Skeletal muscle satellite cell (primary cell): ENCODE data around the gene COL8A1.

Source experiments
- H3K27me3 ChIP-seq: 2 replicates; pipeline ENCODE4 v1.7.0; 2013; ENCODE audit warnings: low read length; ENCODE audit not compliant: control insufficient read depth, insufficient read depth
- H3K36me3 ChIP-seq: 2 replicates; pipeline ENCODE4 v1.7.0; 2013; ENCODE audit warnings: mild to moderate bottlenecking, control low read depth, low read length; ENCODE audit not compliant: insufficient read depth
- H3K4me1 ChIP-seq: 2 replicates; pipeline ENCODE4 v1.7.0; 2013; ENCODE audit warnings: low read length; ENCODE audit not compliant: control insufficient read depth, insufficient read depth
- H3K4me2 ChIP-seq: 2 replicates; pipeline ENCODE4 v1.7.0; 2013; ENCODE audit warnings: mild to moderate bottlenecking, low read length
- H3K4me3 ChIP-seq: 2 replicates; pipeline ENCODE4 v1.7.0; 2013; ENCODE audit warnings: low read length
- H3K9ac ChIP-seq: 2 replicates; pipeline ENCODE4 v1.7.0; 2013; ENCODE audit warnings: mild to moderate bottlenecking, low read depth, low read length, moderate library complexity
- H3K9me3 ChIP-seq: replicated peaks from 2 replicates; pipeline ENCODE4 v1.7.0; 2013; ENCODE audit warnings: mild to moderate bottlenecking, control low read depth, low read length

The COL8A1 gene

GRCh38 chr3:99762901-99763300 is 124.5 kb downstream of the COL8A1 start:
- Histone ChIP-seq H3K4me1 (peaks cover 49% of the 10 kb centered on the region), H3K4me2 (no peak overlapping the region)

GRCh38 chr3:99764377-99764776 is 126.0 kb downstream of the COL8A1 start:
- Histone ChIP-seq H3K9me3 (no peaks in the 10 kb centered on the region), H3K4me3 (no peak overlapping the region), H3K4me1 (peaks cover 56% of the 10 kb centered on the region), H3K4me2 (no peak overlapping the region), H3K36me3 (peaks cover 32% of the 10 kb centered on the region), H3K27me3 (no peaks in the 10 kb centered on the region), H3K9ac (no peak overlapping the region)

More at GRCh38 chr3:99762901-99763300, 124.5 kb downstream of the COL8A1 start:
- H3K9me3 ChIP-seq, result no peaks in the 10 kb centered on the region
- peaks cover 31% of the 10 kb centered on the region for H3K36me3 ChIP-seq
- H3K4me3 ChIP-seq, result no peak overlapping the region
- no peaks in the 10 kb centered on the region for H3K27me3 ChIP-seq
- no peak overlapping the region for H3K9ac ChIP-seq

DNA sequence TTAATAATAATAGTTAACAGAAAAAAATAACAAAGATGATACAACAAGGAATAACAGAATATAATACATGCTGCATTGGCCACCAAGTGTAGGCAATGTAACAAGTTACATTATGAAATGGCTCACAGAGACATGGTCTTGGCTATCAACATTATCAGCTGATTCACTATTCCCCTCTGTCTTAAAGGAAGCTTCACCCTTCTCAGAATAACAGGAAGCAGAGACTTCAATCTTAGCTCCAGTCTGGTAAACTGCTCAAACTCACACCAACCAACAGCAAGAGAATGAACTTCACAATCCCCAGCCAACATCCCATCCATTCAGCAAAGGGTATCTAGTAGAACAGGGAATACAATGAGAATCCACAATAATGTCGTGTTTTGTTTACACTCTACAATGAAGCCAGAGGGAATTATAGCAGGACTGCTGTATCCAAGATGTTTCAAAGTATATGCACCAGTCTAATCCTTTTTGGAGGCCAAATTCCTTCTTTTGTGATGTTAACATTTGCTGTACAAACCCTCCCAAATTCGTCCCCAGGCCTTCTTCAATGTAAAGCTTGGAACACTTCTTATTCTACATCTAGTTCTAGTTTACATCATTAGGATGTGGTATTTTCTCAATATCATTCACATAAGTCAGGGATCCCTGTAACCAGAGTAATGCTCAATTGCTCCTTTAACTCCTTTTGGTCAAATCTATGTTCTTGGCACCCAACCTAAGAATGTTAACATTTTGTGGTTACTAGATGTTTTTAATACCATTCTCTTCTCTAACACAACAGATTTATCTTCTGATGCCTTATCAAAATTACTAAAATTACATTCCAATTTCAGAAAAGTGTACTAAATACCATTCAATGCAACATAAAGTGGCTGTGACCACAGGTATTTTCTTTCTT is 126.9 kb downstream of the COL8A1 start:
- Histone ChIP-seq H3K9ac (no peak overlapping the region), H3K9me3 (no peaks in the 10 kb centered on the region), H3K27me3 (no peaks in the 10 kb centered on the region), H3K4me1 (peaks cover 49% of the 10 kb centered on the region), H3K4me2 (no peak overlapping the region), H3K36me3 (peaks cover 32% of the 10 kb centered on the region), H3K4me3 (no peak overlapping the region)

- Histone ChIP-seq H3K4me2 (no peak overlapping the region), H3K9ac (no peak overlapping the region), H3K4me3 (no peak overlapping the region), H3K4me1 (peaks cover 40% of the 10 kb centered on the region), H3K9me3 (no peaks in the 10 kb centered on the region), H3K36me3 (peaks cover 37% of the 10 kb centered on the region), H3K27me3 (no peaks in the 10 kb centered on the region)
These were observed 128.9 kb downstream of the COL8A1 start for GRCh38 chr3:99767291-99767690.

DNA sequence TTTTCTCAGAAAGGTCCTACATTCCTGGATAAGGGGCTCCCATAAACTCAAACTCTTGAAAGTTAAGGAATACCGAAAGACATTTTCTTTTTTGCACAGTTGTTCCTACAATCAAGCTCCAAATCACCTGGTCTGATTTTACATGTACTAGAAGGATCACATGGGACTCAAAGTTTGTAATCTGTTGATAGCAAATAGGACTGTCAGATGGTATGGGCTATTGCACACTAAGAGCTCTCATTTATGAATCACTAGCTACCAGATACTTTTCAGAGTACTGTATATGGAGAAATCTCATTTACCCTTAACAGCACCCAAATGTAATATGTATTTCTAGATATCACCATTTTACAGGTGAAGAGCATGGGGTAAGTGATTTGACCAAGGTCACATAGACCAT is 129.7 kb downstream of the COL8A1 start:
- H3K4me3 ChIP-seq, result no peak overlapping the region
- H3K9me3 ChIP-seq, result no peaks in the 10 kb centered on the region
- no peaks in the 10 kb centered on the region for H3K27me3 ChIP-seq
- no peak overlapping the region for H3K4me2 ChIP-seq
- no peak overlapping the region for H3K9ac ChIP-seq
- peaks cover 31% of the 10 kb centered on the region for H3K36me3 ChIP-seq
- H3K4me1 ChIP-seq, result peaks cover 40% of the 10 kb centered on the region

- no peaks in the 10 kb centered on the region for H3K9me3 ChIP-seq
- H3K4me2 ChIP-seq, result no peak overlapping the region
- H3K9ac ChIP-seq, result no peak overlapping the region
- peaks cover 40% of the 10 kb centered on the region for H3K4me1 ChIP-seq
- H3K36me3 ChIP-seq, result peaks cover 23% of the 10 kb centered on the region
- H3K4me3 ChIP-seq, result no peak overlapping the region
- H3K27me3 ChIP-seq, result no peaks in the 10 kb centered on the region
These were observed 130.6 kb downstream of the COL8A1 start for GRCh38 chr3:99768808-99769501.

DNA sequence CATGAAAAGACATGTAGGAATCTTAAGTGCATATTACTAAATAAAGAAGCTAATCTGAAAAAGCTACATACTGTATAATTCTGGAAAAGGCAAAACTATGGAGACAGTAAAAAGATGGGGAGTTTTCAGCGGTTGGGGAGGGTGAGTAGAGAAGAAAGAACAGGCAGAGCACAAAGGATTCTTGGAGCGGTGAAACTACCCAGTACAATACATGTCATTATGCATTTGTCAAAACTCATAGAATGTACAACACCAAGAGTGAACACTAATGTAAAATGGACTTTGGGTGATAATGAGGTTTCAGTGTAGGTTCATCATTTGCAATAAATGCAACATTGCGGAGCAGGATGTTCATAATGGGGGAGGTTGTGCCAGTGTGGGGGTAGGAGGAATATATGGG is 133.8 kb downstream of the COL8A1 start:
- Histone ChIP-seq H3K4me1 (peaks cover 49% of the 10 kb centered on the region), H3K9me3 (no peaks in the 10 kb centered on the region), H3K9ac (no peak overlapping the region), H3K36me3 (peaks cover 36% of the 10 kb centered on the region), H3K4me2 (no peak overlapping the region), H3K4me3 (no peak overlapping the region), H3K27me3 (no peaks in the 10 kb centered on the region)

- no peak overlapping the region for H3K4me2 ChIP-seq
- peaks cover 49% of the 10 kb centered on the region for H3K4me1 ChIP-seq
- H3K4me3 ChIP-seq, result no peak overlapping the region
- H3K9me3 ChIP-seq, result no peaks in the 10 kb centered on the region
- no peak overlapping the region for H3K9ac ChIP-seq
- peaks cover 34% of the 10 kb centered on the region for H3K36me3 ChIP-seq
- no peaks in the 10 kb centered on the region for H3K27me3 ChIP-seq
These were observed 134.3 kb downstream of the COL8A1 start for GRCh38 chr3:99772671-99773070.

DNA sequence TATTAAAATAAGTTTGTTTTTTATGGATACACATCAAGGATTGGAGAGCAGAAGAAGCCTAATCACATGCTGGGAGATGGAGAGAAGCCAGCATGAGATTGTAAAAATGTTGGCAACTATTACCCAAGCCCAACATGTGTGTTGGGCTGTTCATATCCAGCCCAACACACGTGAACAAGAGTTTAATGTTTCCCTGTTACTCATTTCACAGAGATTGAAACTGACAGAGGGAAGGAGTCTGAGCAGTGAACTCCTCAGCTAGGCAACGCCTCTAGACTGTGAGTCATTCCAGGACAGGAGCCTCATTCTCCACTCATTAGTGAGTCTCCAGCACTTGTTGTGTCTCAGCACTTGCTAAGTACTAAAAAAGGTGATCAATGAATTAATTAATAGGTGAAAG is 136.1 kb downstream of the COL8A1 start:
- no peaks in the 10 kb centered on the region for H3K9me3 ChIP-seq
- H3K36me3 ChIP-seq, result peaks cover 21% of the 10 kb centered on the region
- peaks cover 39% of the 10 kb centered on the region for H3K4me1 ChIP-seq
- H3K4me2 ChIP-seq, result no peak overlapping the region
- H3K27me3 ChIP-seq, result no peaks in the 10 kb centered on the region
- no peak overlapping the region for H3K4me3 ChIP-seq
- H3K9ac ChIP-seq, result no peak overlapping the region

GRCh38 chr3:99776516-99777209 is 138.3 kb downstream of the COL8A1 start:
- no peaks in the 10 kb centered on the region for H3K27me3 ChIP-seq
- peaks cover 29% of the 10 kb centered on the region for H3K36me3 ChIP-seq
- no peak overlapping the region for H3K4me2 ChIP-seq
- H3K4me1 ChIP-seq, result peaks cover 56% of the 10 kb centered on the region
- H3K9ac ChIP-seq, result no peak overlapping the region
- no peak overlapping the region for H3K4me3 ChIP-seq
- H3K9me3 ChIP-seq, result no peaks in the 10 kb centered on the region

- Histone ChIP-seq H3K9me3 (no peaks in the 10 kb centered on the region), H3K4me2 (no peak overlapping the region), H3K9ac (no peak overlapping the region), H3K4me1 (peaks cover 61% of the 10 kb centered on the region), H3K36me3 (peaks cover 28% of the 10 kb centered on the region), H3K4me3 (no peak overlapping the region), H3K27me3 (no peaks in the 10 kb centered on the region)
These were observed 138.8 kb downstream of the COL8A1 start for GRCh38 chr3:99777210-99777549.
